Mucosa of rectum (tissue), 2 donors: ENCODE measurements around the gene KRT76.
"Not testable (repeated sequence)": the region's sequence is repeated elsewhere in the genome, so short reads cannot be mapped to it uniquely, and the experiment has no call there.

Experiments
- H3K27ac ChIP-seq, 2 donors: one replicate each; pipeline ENCODE4 v1.7.0; 2013; ENCODE audit warnings: inconsistent platforms in 2 of 2, low read depth in 2 of 2, low read length in 2 of 2
- H3K27me3 ChIP-seq, 2 donors: one replicate each; pipeline ENCODE4 v1.7.0; 2013; ENCODE audit warnings: low read length in 2 of 2; ENCODE audit not compliant: control insufficient read depth in 2 of 2, insufficient read depth in 2 of 2
- H3K36me3 ChIP-seq, 2 donors: one replicate each; pipeline ENCODE4 v1.7.0; 2013; ENCODE audit warnings: low read length in 2 of 2; ENCODE audit not compliant: control insufficient read depth in 2 of 2, insufficient read depth in 2 of 2
- H3K4me1 ChIP-seq, 2 donors: one replicate each; pipeline ENCODE4 v1.7.0; 2013; ENCODE audit warnings: low read length in 2 of 2, mild to moderate bottlenecking in 1 of 2; ENCODE audit not compliant: control insufficient read depth in 2 of 2, insufficient read depth in 2 of 2
- H3K4me3 ChIP-seq, 2 donors: one replicate each; pipeline ENCODE4 v1.7.0; 2013; ENCODE audit warnings: low read length in 2 of 2
- H3K9ac ChIP-seq, 2 donors: one replicate each; pipeline ENCODE4 v1.7.0; 2013; ENCODE audit warnings: low read length in 2 of 2, low read depth in 1 of 2, mild to moderate bottlenecking in 1 of 2
- H3K9me3 ChIP-seq, 2 donors: one replicate each; pipeline ENCODE4 v1.7.0; 2013; ENCODE audit warnings: low read length in 2 of 2; ENCODE audit not compliant: control insufficient read depth in 2 of 2
- donor health status: healthy.
- donor health status: Normal muscosa, but diverticular disease.

KRT76 gene

DNA sequence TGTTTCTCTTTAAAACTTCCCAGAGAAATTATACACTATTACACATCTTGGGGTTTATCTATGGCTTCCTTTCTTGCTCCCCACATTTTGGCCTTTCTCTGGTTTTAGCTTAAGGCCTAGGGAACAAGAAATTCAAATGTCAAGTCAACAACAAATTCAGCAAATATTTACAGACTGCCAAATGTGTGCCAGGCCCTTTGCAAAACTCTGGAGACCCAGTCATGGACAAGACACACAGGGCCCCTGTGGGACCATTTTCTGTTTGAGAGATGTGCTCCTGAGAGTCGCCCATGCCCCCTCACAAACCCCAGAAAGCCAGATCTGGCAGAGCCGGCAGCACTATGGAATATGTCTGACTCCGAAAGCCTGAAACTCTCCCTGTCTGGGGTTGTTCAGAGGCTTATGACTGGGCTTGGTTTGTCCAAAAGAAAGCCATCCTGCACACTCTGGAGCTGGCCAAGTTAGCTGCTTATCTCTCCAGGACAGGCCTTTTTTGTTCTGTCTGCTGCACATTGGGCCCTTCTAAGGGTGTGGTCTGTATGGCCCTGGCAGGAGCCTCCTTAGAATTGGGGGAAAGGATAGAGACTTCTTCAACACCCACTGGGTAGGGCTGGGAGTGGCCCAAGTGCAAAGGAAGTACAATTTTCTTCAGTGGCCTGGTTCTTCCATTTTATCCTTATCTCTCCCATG lies 19.8 kb upstream of the KRT76 start:
- H3K27ac ChIP-seq: no peak overlapping the region
- peaks cover 0 to 6% of the 10 kb centered on the region in 2 donors for H3K27me3 ChIP-seq
- no peak overlapping the region for H3K9ac ChIP-seq
- H3K4me3 ChIP-seq: no peak overlapping the region
- no peaks in the 10 kb centered on the region for H3K9me3 ChIP-seq
- no peaks in the 10 kb centered on the region for H3K36me3 ChIP-seq
- peaks cover 0 to 8% of the 10 kb centered on the region in 2 donors for H3K4me1 ChIP-seq

- Histone ChIP-seq H3K36me3 (no peaks in the 10 kb centered on the region), H3K9ac (no peak overlapping the region), H3K27ac (no peak overlapping the region)
Measured at GRCh38 chr12:52796429-52796794, 19.3 kb upstream of the KRT76 start.

GRCh38 chr12:52795694-52796428 lies 18.7 kb upstream of the KRT76 start, which contains the start of gene KRT3:
TSS of gene KRT3 (minus strand) at chr12:52796117. CDS start at chr12:52796042, 75 bp downstream.
- peaks cover 0 to 8% of the 10 kb centered on the region in 2 donors for H3K4me1 ChIP-seq
- H3K4me3 ChIP-seq: no peak within 1 kb of the TSS
- H3K27ac ChIP-seq: no peak within 1 kb of the TSS
- no peak within 1 kb of the TSS for H3K9ac ChIP-seq
- peaks cover 0 to 7% of the 10 kb centered on the region in 2 donors for H3K27me3 ChIP-seq
- H3K9me3 ChIP-seq: no peaks in the 10 kb centered on the region
- H3K36me3 ChIP-seq: no peaks in the 10 kb centered on the region

More at GRCh38 chr12:52796429-52796794, 19.3 kb upstream of the KRT76 start:
- no peak overlapping the region for H3K4me3 ChIP-seq
- H3K4me1 ChIP-seq: peaks cover 0 to 8% of the 10 kb centered on the region in 2 donors
- peaks cover 0 to 6% of the 10 kb centered on the region in 2 donors for H3K27me3 ChIP-seq
- H3K9me3 ChIP-seq: no peaks in the 10 kb centered on the region

GRCh38 chr12:52795332-52795674 lies 18.2 kb upstream of the KRT76 start:
- H3K9ac ChIP-seq, H3K4me1 ChIP-seq, H3K36me3 ChIP-seq, H3K27ac ChIP-seq, H3K9me3 ChIP-seq, H3K4me3 ChIP-seq: not testable (repeated sequence)
- H3K27me3 ChIP-seq: peaks cover under 1 to 12% of the 10 kb centered on the region in 2 donors

GRCh38 chr12:52794479-52795331 lies 17.6 kb upstream of the KRT76 start:
- Histone ChIP-seq H3K9ac (no peak overlapping the region), H3K4me1 (no peaks in the 10 kb centered on the region), H3K36me3 (no peaks in the 10 kb centered on the region), H3K9me3 (no peaks in the 10 kb centered on the region), H3K4me3 (no peak overlapping the region), H3K27ac (no peak overlapping the region), H3K27me3 (peaks cover 4 to 12% of the 10 kb centered on the region in 2 donors)

GRCh38 chr12:52792185-52793029 lies 15.3 kb upstream of the KRT76 start:
- H3K36me3 ChIP-seq: no peaks in the 10 kb centered on the region
- no peak overlapping the region for H3K27ac ChIP-seq
- no peak overlapping the region for H3K9ac ChIP-seq
- no peaks in the 10 kb centered on the region for H3K4me1 ChIP-seq
- H3K27me3 ChIP-seq: peaks cover 10 to 22% of the 10 kb centered on the region in 2 donors
- no peaks in the 10 kb centered on the region for H3K9me3 ChIP-seq
- H3K4me3 ChIP-seq: no peak overlapping the region

- no peaks in the 10 kb centered on the region for H3K9me3 ChIP-seq
- H3K27me3 ChIP-seq: peaks cover 10 to 22% of the 10 kb centered on the region in 2 donors
- no peak overlapping the region for H3K9ac ChIP-seq
- H3K4me3 ChIP-seq: no peak overlapping the region
- H3K36me3 ChIP-seq: no peaks in the 10 kb centered on the region
- H3K27ac ChIP-seq: no peak overlapping the region
- H3K4me1 ChIP-seq: no peaks in the 10 kb centered on the region
Measured at GRCh38 chr12:52791271-52792184, 14.4 kb upstream of the KRT76 start.

DNA sequence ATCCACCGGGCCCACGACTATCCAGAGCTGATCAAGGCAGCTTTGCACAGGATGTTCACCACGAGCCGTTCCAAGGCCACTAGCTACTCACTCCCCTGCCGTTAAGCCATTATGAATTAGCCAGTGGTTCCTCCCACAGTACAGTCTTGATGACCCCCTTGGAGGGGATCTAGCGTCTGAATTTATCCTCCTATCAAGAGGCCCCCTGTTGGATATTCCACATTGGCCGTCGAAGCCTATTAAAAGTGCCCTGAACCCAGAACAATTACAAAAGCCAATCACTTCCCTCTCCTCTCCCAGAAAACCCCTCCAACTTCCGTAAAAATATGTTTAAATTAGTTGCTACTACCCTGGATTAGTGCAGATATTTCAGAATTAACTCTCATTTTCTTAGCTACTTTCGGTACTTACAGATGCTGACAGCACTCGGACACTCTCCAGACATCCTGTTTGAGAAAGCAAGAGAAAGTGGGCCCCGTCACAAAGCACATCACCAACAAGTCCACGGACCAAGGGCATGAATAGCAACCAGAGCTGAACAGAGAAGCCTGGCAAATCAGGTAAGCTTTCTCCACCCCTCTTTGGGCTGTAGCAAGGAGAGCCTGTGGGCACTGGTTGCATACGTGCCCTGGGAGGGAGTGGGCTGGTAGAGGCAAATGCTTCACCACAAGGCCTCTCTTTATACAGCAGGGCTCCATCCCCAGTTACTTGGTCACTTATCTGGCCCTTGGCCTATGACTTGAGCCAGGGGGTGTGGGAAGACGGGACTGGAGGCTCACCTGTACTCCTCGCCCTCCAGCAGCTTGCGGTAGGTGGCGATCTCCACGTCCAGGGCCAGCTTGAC lies 13.5 kb upstream of the KRT76 start:
- peaks cover 10 to 22% of the 10 kb centered on the region in 2 donors for H3K27me3 ChIP-seq
- H3K27ac ChIP-seq: no peak overlapping the region
- H3K4me1 ChIP-seq: no peaks in the 10 kb centered on the region
- H3K9me3 ChIP-seq: no peaks in the 10 kb centered on the region
- no peak overlapping the region for H3K4me3 ChIP-seq
- no peaks in the 10 kb centered on the region for H3K36me3 ChIP-seq
- no peak overlapping the region for H3K9ac ChIP-seq
